Naive thymus-derived CD4-positive, alpha-beta T cell (primary cell): ENCODE results near the gene SLC22A8. TPM values are rescaled to one million over a fixed set of nuclear protein-coding genes. Genes with fewer than 3 reads are reported as not detected.
"Not testable (repeated sequence)": the region's sequence is repeated elsewhere in the genome, so short reads cannot be mapped to it uniquely, and the experiment has no call there.

Experiments
- ATAC-seq: fragments of 150-1000 bp; cut with Tn5 transposase; 2 replicates; pipeline ENCODE4 v1.10.0; 2021; ENCODE audit warnings: mild to moderate bottlenecking, moderate library complexity
- CTCF ChIA-PET: fragments of 350-600 bp; sonication (Branson Sonifier 250); formaldehyde crosslinking; loops from one replicate; lab custom pipeline; 2021; ENCODE audit warnings: antibody characterized with exemption; lab: Charles Lee
- POLR2A ChIA-PET: fragments of 350-600 bp; sonication (Branson Sonifier 250); formaldehyde crosslinking; loops from one replicate; lab custom pipeline; 2021; ENCODE audit warnings: antibody characterized with exemption, inconsistent platforms; lab: Charles Lee
- DNase-seq, 9 donors: peaks; one replicate each; pipeline versions ENCODE4 v3.0.0 to v3.0.0-alpha.2; 2020 to 2022; ENCODE audit warnings: mixed read lengths in 1 of 9
- H3K27ac ChIP-seq: one replicate; pipeline ENCODE4 v1.7.0; 2013; ENCODE audit warnings: mild to moderate bottlenecking, low read depth, low read length, moderate library complexity
- H3K27me3 ChIP-seq, 2 donors: one replicate each; pipeline ENCODE4 v1.7.0; 2013; ENCODE audit warnings: low read length in 2 of 2, mild to moderate bottlenecking in 2 of 2, moderate library complexity in 2 of 2; ENCODE audit not compliant: control insufficient read depth in 2 of 2, insufficient read depth in 2 of 2
- H3K36me3 ChIP-seq, 3 experiments: 1 replicate in 2 of 3; 2 replicates in 1 of 3; pipeline ENCODE4 v1.7.0; 2013; ENCODE audit warnings: low read length in 3 of 3, mild to moderate bottlenecking in 3 of 3, moderate library complexity in 1 of 3; ENCODE audit not compliant: insufficient read depth in 3 of 3, control insufficient read depth in 2 of 3
- H3K4me1 ChIP-seq, 2 donors: one replicate each; pipeline ENCODE4 v1.7.0; 2013; ENCODE audit warnings: low read length in 2 of 2, mild to moderate bottlenecking in 2 of 2, moderate library complexity in 1 of 2; ENCODE audit not compliant: control insufficient read depth in 2 of 2, insufficient read depth in 2 of 2
- H3K4me3 ChIP-seq: 2 replicates; pipeline ENCODE4 v1.7.0; 2013; ENCODE audit warnings: mild to moderate bottlenecking, low read length
- H3K9me3 ChIP-seq, 3 experiments: 1 replicate in 2 of 3; 2 replicates in 1 of 3; pipeline ENCODE4 v1.7.0; 2013; ENCODE audit warnings: low read length in 3 of 3; ENCODE audit not compliant: control insufficient read depth in 2 of 3
- H3K27ac Mint-ChIP-seq, 9 donors: one replicate each; pipeline ENCODE4 v1.8.0; 2020 to 2022; ENCODE audit warnings: mixed read lengths in 9 of 9, mild to moderate bottlenecking in 8 of 9, moderate library complexity in 5 of 9, inconsistent platforms in 2 of 9
- H3K27me3 Mint-ChIP-seq, 5 donors: one replicate each; pipeline ENCODE4 v1.8.0; 2021 to 2022; ENCODE audit warnings: mixed read lengths in 5 of 5, mild to moderate bottlenecking in 1 of 5
- H3K36me3 Mint-ChIP-seq, 5 donors: one replicate each; pipeline ENCODE4 v1.8.0; 2020 to 2022; ENCODE audit warnings: mixed read lengths in 5 of 5, mild to moderate bottlenecking in 3 of 5, inconsistent platforms in 1 of 5
- H3K4me1 Mint-ChIP-seq, 7 donors: one replicate each; pipeline ENCODE4 v1.8.0; 2020 to 2022; ENCODE audit warnings: mixed read lengths in 7 of 7, mild to moderate bottlenecking in 3 of 7, inconsistent platforms in 1 of 7
- H3K4me3 Mint-ChIP-seq, 10 donors: one replicate each; pipeline ENCODE4 v1.8.0; 2020 to 2022; ENCODE audit warnings: mild to moderate bottlenecking in 10 of 10, mixed read lengths in 10 of 10, moderate library complexity in 6 of 10, inconsistent platforms in 2 of 10
- H3K9me3 Mint-ChIP-seq, 11 donors: one replicate each; pipeline ENCODE4 v1.8.0; 2020 to 2022; ENCODE audit warnings: mixed read lengths in 11 of 11, mild to moderate bottlenecking in 4 of 11, inconsistent platforms in 1 of 11, moderate library complexity in 1 of 11
- intact Hi-C, 2 donors: fragments of 100-400 bp; cut with micrococcal nuclease; formaldehyde crosslinking; loops; one replicate each; pipeline ENCODE4 v1.15.1; 2023
- polyA plus RNA-seq, 2 donors: library from polyadenylated mRNA; unstranded; fragments of 300-500 nt; fragmentation: Illumina TruSeq; gene quantifications; one replicate each; pipeline ENCODE4 v1.2.3, GENCODE V29; 2021
- total RNA-seq, 6 experiments: library from RNA in 5 of 6; stranded (reverse) in 5 of 6; gene quantifications; 1 replicate in 5 of 6; 2 replicates in 1 of 6; pipeline ENCODE4 v1.2.3 and lab custom pipeline; 2021 to 2026

SLC22A8 gene
- total and polyA plus RNA-seq, 7 experiments from 2014 or later, result not detected

DNA sequence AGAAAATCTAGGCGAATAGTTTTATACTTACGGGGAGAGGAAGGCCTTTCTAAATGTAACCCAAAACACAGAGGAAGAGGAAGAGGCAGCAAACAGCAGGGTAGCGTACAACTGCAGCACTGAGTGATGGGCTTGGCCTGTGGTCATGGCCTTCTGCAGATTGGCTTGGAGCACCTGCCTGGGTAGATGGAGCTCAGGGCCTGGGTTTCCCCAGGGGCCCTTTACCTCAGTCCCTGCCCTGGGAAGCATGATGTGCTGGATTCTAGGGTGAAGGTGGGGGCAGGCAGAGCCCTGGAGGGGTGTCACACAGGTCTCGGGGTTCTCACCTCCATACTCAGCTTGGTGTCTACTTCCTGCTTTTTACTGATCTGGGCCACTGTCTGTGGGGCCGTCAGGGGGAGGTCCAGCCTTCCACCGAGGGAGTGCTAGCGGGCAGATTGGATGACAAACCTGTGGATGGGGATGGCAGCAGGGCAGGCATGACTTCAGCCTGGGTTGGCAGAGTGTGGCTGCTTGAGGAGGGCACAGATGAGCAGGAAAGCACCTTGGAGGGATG is 66.8 kb downstream of the SLC22A8 start:
- CTCF ChIA-PET, result no interaction called here

DNA sequence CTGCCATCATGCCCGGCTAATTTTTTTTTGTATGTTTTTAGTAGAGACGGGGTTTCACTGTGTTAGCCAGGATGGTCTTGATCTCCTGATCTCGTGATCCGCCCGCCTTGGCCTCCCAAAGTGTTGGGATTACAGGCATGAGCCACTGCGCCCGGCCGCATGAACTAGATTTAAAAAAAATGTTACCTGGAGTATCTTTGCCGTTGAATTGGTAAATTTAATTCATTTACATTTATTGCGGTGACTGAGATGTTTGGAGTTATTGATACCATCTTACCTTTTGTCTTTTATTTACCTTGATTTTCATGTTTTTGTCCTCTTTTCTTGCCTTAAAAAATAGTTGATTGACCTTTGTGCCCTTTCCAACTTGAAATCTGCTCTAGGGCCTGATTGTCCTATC is 70.1 kb downstream of the SLC22A8 start:
- ATAC-seq, H3K27ac Mint-ChIP-seq, H3K36me3 Mint-ChIP-seq, H3K4me1 Mint-ChIP-seq, intact Hi-C loops, H3K27me3 ChIP-seq, POLR2A ChIA-PET, H3K4me1 ChIP-seq, H3K36me3 ChIP-seq, DNase-seq, H3K4me3 Mint-ChIP-seq, H3K9me3 Mint-ChIP-seq, H3K27ac ChIP-seq, H3K9me3 ChIP-seq, CTCF ChIA-PET, H3K4me3 ChIP-seq: not testable (repeated sequence)
- H3K27me3 Mint-ChIP-seq, result peaks cover 0 to 27% (median 21%) of the 10 kb centered on the region in 5 donors

More for the DNA sequence above, 66.8 kb downstream of the SLC22A8 start:
- Mint-ChIP-seq H3K4me3 (no peak overlapping the region), H3K27me3 (peaks cover 0 to 35% (median 18%) of the 10 kb centered on the region in 5 donors), H3K36me3 (no peaks in the 10 kb centered on the region), H3K4me1 (no peaks in the 10 kb centered on the region), H3K9me3 (peaks cover 0 to 2% (median 0%) of the 10 kb centered on the region in 11 donors), H3K27ac (no peak overlapping the region)
- H3K36me3 ChIP-seq, result no peaks in the 10 kb centered on the region
- intact Hi-C loops, result no loop called here
- H3K9me3 ChIP-seq, result no peaks in the 10 kb centered on the region
- H3K4me1 ChIP-seq, result no peaks in the 10 kb centered on the region
- no peaks in the 10 kb centered on the region for H3K27me3 ChIP-seq
- no peak overlapping the region for H3K4me3 ChIP-seq
- no peak overlapping the region for H3K27ac ChIP-seq
- POLR2A ChIA-PET, result interaction anchor here (0.8 kb wide), 1 partner anchor 56 kb away, joined by 4 read pairs; no protein-coding TSS in a partner anchor
- no peak for ATAC-seq
- peak in 1 of 9 donors; percentile 3 for DNase-seq

Other genes with a start within 250 kb of the SLC22A8 start
- gene TAF6L, start 244.4 kb downstream of the SLC22A8 start, total RNA-seq, result 10 to 100 TPM; 13.1 to 34.9 (median 24.1) TPM
- 10 to 100 TPM in 1 of 2 donors, 1 to 10 TPM in 1; 8.4 to 13.9 TPM for gene TAF6L, start 244.4 kb downstream of the SLC22A8 start, polyA plus RNA-seq
- gene TMEM179B, start 228.4 kb downstream of the SLC22A8 start, total RNA-seq, result 10 to 100 TPM; 23.2 to 72.3 (median 50.9) TPM
- 100 to 1,000 TPM; 103 to 113 TPM for gene TMEM179B, start 228.4 kb downstream of the SLC22A8 start, polyA plus RNA-seq
- gene TMEM223, start 223.8 kb downstream of the SLC22A8 start, total RNA-seq, result 10 to 100 TPM in 3 of 5 experiments, 1 to 10 TPM in 2; 6.3 to 24.5 (median 21.0) TPM
- gene TMEM223, start 223.8 kb downstream of the SLC22A8 start, polyA plus RNA-seq, result 10 to 100 TPM; 58.5 to 60.4 TPM
- 100 to 1,000 TPM in 4 of 5 experiments, 10 to 100 TPM in 1; 92.1 to 421 (median 195) TPM for gene NXF1, start 210.4 kb downstream of the SLC22A8 start, total RNA-seq
- 100 to 1,000 TPM in 1 of 2 donors, 10 to 100 TPM in 1; 66.9 to 106 TPM for gene NXF1, start 210.4 kb downstream of the SLC22A8 start, polyA plus RNA-seq
- gene STX5, start 183.8 kb downstream of the SLC22A8 start, total RNA-seq, result 100 to 1,000 TPM in 2 of 5 experiments, 10 to 100 TPM in 3; 47.0 to 152 (median 57.3) TPM
- gene STX5, start 183.8 kb downstream of the SLC22A8 start, polyA plus RNA-seq, result 10 to 100 TPM; 23.8 to 32.8 TPM
- gene TEX54, start 183.0 kb downstream of the SLC22A8 start, total RNA-seq, result under 1 TPM in 1 of 5 experiments, not detected in 4; 0.89 TPM
- 1 to 10 TPM; 1.6 to 2.1 TPM for gene TEX54, start 183.0 kb downstream of the SLC22A8 start, polyA plus RNA-seq
- gene WDR74, start 176.3 kb downstream of the SLC22A8 start, total RNA-seq, result 100 to 1,000 TPM in 4 of 5 experiments, 10 to 100 TPM in 1; 87.2 to 279 (median 102) TPM
- gene WDR74, start 176.3 kb downstream of the SLC22A8 start, polyA plus RNA-seq, result 10 to 100 TPM; 55.0 to 56.9 TPM
- gene SLC3A2, start 134.9 kb downstream of the SLC22A8 start, total RNA-seq, result 100 to 1,000 TPM; 159 to 239 (median 218) TPM
- gene SLC3A2, start 134.9 kb downstream of the SLC22A8 start, polyA plus RNA-seq, result 100 to 1,000 TPM; 118 to 189 TPM
- not detected for gene CHRM1, start 94.5 kb downstream of the SLC22A8 start, total RNA-seq
- gene CHRM1, start 94.5 kb downstream of the SLC22A8 start, polyA plus RNA-seq, result not detected
- not detected for gene SLC22A6, start 30.9 kb downstream of the SLC22A8 start, total RNA-seq
- gene SLC22A6, start 30.9 kb downstream of the SLC22A8 start, polyA plus RNA-seq, result not detected
- not detected for gene SLC22A24, start 128.4 kb upstream of the SLC22A8 start, total RNA-seq
- not detected for gene SLC22A24, start 128.4 kb upstream of the SLC22A8 start, polyA plus RNA-seq
- not detected for gene SLC22A25, start 227.8 kb upstream of the SLC22A8 start, total RNA-seq
- not detected for gene SLC22A25, start 227.8 kb upstream of the SLC22A8 start, polyA plus RNA-seq